HepG2 (cell line): Measurements from ENCODE around the gene AKAP12. TPM values are rescaled to one million over a fixed set of nuclear protein-coding genes. Genes with fewer than 3 reads are reported as not detected.

Experiments used
- ATAD3A ChIP-seq: sonication (generic); formaldehyde crosslinking; IDR thresholded peaks from 2 replicates; pipeline ENCODE4 v1.4.0; 2020; ENCODE audit warnings: missing genetic modification reagents
- CHD2 ChIP-seq: IDR thresholded peaks from 2 replicates; pipeline ENCODE4 v1.6.1; 2011; ENCODE audit warnings: low read depth, low read length, improper control_type of control experiment
- EED ChIP-seq: sonication (generic); formaldehyde crosslinking; IDR thresholded peaks from 2 replicates; pipeline ENCODE4 v1.5.0; 2020; ENCODE audit warnings: mild to moderate bottlenecking, missing genetic modification reagents
- HDAC1 ChIP-seq: sonication (generic); formaldehyde crosslinking; IDR thresholded peaks from 2 replicates; pipeline ENCODE4 v1.5.1; 2020; ENCODE audit warnings: mild to moderate bottlenecking, missing genetic modification reagents
- HDAC6 ChIP-seq: fragments of 200-600 bp; sonication (generic); IDR thresholded peaks from 2 replicates; pipeline ENCODE4 v1.7.0; 2017; ENCODE audit warnings: mild to moderate bottlenecking, antibody characterized with exemption, low read length, low read depth
- LRRFIP1 ChIP-seq: sonication (generic); formaldehyde crosslinking; conservative IDR thresholded peaks from 2 replicates; pipeline ENCODE4 v1.4.0; 2020; ENCODE audit warnings: missing genetic modification reagents
- NFE2L2 ChIP-seq: fragments of 150-350 bp; IDR thresholded peaks from 2 replicates; pipeline ENCODE4 v1.6.1; 2014; ENCODE audit warnings: low read length
- NFRKB ChIP-seq: fragments of 450-650 bp; IDR thresholded peaks from 2 replicates; pipeline ENCODE4 v1.6.1; 2017
- NRL ChIP-seq: sonication (generic); formaldehyde crosslinking; IDR thresholded peaks from 2 replicates; pipeline ENCODE4 v1.5.0; 2020; ENCODE audit warnings: missing genetic modification reagents, mild to moderate bottlenecking, moderate library complexity, borderline replicate concordance
- RBAK ChIP-seq: sonication (generic); formaldehyde crosslinking; IDR thresholded peaks from 2 replicates; pipeline ENCODE4 v1.5.1; 2020; ENCODE audit warnings: mild to moderate bottlenecking, missing genetic modification reagents
- TOPORS ChIP-seq: sonication (generic); formaldehyde crosslinking; IDR thresholded peaks from 2 replicates; pipeline ENCODE4 v1.8.0; 2023; ENCODE audit warnings: mild to moderate bottlenecking, missing genetic modification reagents
- ZNF234 ChIP-seq: sonication (generic); formaldehyde crosslinking; conservative IDR thresholded peaks from 2 replicates; pipeline ENCODE4 v1.5.1; 2020; ENCODE audit warnings: mild to moderate bottlenecking, missing genetic modification reagents
- ZNF30 ChIP-seq: sonication (generic); formaldehyde crosslinking; IDR thresholded peaks from 2 replicates; pipeline ENCODE4 v1.5.0; 2020; ENCODE audit warnings: mild to moderate bottlenecking, missing genetic modification reagents
- ZNF441 ChIP-seq: sonication (generic); formaldehyde crosslinking; IDR thresholded peaks from 2 replicates; pipeline ENCODE4 v1.7.0; 2021; ENCODE audit warnings: missing genetic modification reagents, borderline replicate concordance
- polyA plus RNA-seq, 8 experiments: library from polyadenylated mRNA; depleted of rRNA in 3 of 8; stranded (reverse) in 7 of 8; unstranded in 1 of 8; fragments of >200 nt; fragmentation: Illumina TruSeq in 4 of 8; extraction: Trizol in 4 of 8; gene quantifications; 2 replicates each; pipeline versions ENCODE4 v1.2.1 to v1.2.3, GENCODE V29; 2011 to 2016; ENCODE audit warnings: low read depth in 4 of 8, missing spikeins in 1 of 8, mixed read lengths in 1 of 8; ENCODE audit not compliant: insufficient read depth in 1 of 8
- total RNA-seq, 5 experiments: library from RNA; depleted of rRNA; stranded (reverse); fragments of >200 nt; fragmentation: Illumina TruSeq; extraction: Trizol; gene quantifications; 2 replicates each; pipeline ENCODE4 v1.2.3, GENCODE V29; 2016; ENCODE audit warnings: low read depth in 1 of 5
- TF ChIP-seq, protein P1 (sequence below): sonication (generic); formaldehyde crosslinking; IDR thresholded peaks from 2 replicates; pipeline ENCODE4 v1.4.0; 2020; ENCODE audit warnings: missing genetic modification reagents
- TF ChIP-seq, protein P2 (sequence below): sonication (generic); formaldehyde crosslinking; IDR thresholded peaks from 2 replicates; pipeline ENCODE4 v1.5.0; 2020; ENCODE audit warnings: mild to moderate bottlenecking, low read depth, missing genetic modification reagents, borderline replicate concordance
- TF ChIP-seq, protein P3 (sequence below): IDR thresholded peaks from 2 replicates; pipeline ENCODE4 v1.6.1; 2012; ENCODE audit warnings: low read length, improper control_type of control experiment
- TF ChIP-seq, protein P4 (sequence below): sonication (generic); formaldehyde crosslinking; IDR thresholded peaks from 2 replicates; pipeline ENCODE4 v1.4.0; 2020; ENCODE audit warnings: missing genetic modification reagents, borderline replicate concordance

The AKAP12 gene
- total and polyA plus RNA-seq, 2 of the 13 experiments (the other 11 are each of a cell fraction or from before 2014, with no cell fraction given) = 10.6 to 19.0 TPM

- no peak for TF ChIP-seq NRL (CRISPR knock-in tag)
- TF ChIP-seq HDAC1 = no peak; the same call in 1 of the 2 replicates
- TF ChIP-seq ZNF441 (CRISPR knock-in tag) = peak; percentile 60; the same call in 1 of the 2 replicates
- TF ChIP-seq, protein P1, sequence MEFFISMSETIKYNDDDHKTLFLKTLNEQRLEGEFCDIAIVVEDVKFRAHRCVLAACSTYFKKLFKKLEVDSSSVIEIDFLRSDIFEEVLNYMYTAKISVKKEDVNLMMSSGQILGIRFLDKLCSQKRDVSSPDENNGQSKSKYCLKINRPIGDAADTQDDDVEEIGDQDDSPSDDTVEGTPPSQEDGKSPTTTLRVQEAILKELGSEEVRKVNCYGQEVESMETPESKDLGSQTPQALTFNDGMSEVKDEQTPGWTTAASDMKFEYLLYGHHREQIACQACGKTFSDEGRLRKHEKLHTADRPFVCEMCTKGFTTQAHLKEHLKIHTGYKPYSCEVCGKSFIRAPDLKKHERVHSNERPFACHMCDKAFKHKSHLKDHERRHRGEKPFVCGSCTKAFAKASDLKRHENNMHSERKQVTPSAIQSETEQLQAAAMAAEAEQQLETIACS (CRISPR knock-in tag) = no peak; the same call in 1 of the 2 replicates
- no peak for TF ChIP-seq LRRFIP1
- no peak for TF ChIP-seq ATAD3A (CRISPR knock-in tag)
- TF ChIP-seq, protein P2, sequence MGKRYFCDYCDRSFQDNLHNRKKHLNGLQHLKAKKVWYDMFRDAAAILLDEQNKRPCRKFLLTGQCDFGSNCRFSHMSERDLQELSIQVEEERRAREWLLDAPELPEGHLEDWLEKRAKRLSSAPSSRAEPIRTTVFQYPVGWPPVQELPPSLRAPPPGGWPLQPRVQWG (CRISPR knock-in tag) = no peak
- TF ChIP-seq HDAC6 = no peak
- TF ChIP-seq NFE2L2 = no peak
- TF ChIP-seq ZNF30 (CRISPR knock-in tag) = no peak
- TF ChIP-seq NFRKB = no peak
- no peak for TF ChIP-seq CHD2
- no peak for TF ChIP-seq EED (CRISPR knock-in tag)
- TF ChIP-seq, protein P3, sequence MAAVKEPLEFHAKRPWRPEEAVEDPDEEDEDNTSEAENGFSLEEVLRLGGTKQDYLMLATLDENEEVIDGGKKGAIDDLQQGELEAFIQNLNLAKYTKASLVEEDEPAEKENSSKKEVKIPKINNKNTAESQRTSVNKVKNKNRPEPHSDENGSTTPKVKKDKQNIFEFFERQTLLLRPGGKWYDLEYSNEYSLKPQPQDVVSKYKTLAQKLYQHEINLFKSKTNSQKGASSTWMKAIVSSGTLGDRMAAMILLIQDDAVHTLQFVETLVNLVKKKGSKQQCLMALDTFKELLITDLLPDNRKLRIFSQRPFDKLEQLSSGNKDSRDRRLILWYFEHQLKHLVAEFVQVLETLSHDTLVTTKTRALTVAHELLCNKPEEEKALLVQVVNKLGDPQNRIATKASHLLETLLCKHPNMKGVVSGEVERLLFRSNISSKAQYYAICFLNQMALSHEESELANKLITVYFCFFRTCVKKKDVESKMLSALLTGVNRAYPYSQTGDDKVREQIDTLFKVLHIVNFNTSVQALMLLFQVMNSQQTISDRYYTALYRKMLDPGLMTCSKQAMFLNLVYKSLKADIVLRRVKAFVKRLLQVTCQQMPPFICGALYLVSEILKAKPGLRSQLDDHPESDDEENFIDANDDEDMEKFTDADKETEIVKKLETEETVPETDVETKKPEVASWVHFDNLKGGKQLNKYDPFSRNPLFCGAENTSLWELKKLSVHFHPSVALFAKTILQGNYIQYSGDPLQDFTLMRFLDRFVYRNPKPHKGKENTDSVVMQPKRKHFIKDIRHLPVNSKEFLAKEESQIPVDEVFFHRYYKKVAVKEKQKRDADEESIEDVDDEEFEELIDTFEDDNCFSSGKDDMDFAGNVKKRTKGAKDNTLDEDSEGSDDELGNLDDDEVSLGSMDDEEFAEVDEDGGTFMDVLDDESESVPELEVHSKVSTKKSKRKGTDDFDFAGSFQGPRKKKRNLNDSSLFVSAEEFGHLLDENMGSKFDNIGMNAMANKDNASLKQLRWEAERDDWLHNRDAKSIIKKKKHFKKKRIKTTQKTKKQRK = no peak
- TF ChIP-seq, protein P4, sequence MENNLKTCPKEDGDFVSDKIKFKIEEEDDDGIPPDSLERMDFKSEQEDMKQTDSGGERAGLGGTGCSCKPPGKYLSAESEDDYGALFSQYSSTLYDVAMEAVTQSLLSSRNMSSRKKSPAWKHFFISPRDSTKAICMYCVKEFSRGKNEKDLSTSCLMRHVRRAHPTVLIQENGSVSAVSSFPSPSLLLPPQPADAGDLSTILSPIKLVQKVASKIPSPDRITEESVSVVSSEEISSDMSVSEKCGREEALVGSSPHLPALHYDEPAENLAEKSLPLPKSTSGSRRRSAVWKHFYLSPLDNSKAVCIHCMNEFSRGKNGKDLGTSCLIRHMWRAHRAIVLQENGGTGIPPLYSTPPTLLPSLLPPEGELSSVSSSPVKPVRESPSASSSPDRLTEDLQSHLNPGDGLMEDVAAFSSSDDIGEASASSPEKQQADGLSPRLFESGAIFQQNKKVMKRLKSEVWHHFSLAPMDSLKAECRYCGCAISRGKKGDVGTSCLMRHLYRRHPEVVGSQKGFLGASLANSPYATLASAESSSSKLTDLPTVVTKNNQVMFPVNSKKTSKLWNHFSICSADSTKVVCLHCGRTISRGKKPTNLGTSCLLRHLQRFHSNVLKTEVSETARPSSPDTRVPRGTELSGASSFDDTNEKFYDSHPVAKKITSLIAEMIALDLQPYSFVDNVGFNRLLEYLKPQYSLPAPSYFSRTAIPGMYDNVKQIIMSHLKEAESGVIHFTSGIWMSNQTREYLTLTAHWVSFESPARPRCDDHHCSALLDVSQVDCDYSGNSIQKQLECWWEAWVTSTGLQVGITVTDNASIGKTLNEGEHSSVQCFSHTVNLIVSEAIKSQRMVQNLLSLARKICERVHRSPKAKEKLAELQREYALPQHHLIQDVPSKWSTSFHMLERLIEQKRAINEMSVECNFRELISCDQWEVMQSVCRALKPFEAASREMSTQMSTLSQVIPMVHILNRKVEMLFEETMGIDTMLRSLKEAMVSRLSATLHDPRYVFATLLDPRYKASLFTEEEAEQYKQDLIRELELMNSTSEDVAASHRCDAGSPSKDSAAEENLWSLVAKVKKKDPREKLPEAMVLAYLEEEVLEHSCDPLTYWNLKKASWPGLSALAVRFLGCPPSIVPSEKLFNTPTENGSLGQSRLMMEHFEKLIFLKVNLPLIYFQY (CRISPR knock-in tag) = 0 out of 2 replicates have a peak, but pooled peaks have one; percentile 16
- no peak for TF ChIP-seq TOPORS (CRISPR knock-in tag)
- no peak for TF ChIP-seq ZNF234
- TF ChIP-seq RBAK (CRISPR knock-in tag) = no peak
Observed at GRCh38 chr6:151391471-151392413, 152.0 kb downstream of the AKAP12 start, which contains the start of gene ZBTB2 (continued).
